H1 (cell line): ENCODE data around the gene MTHFS. TPM values are rescaled to one million over a fixed set of nuclear protein-coding genes. Genes with fewer than 3 reads are reported as not detected.

ENCODE experiments used
- CTCF ChIA-PET: fragments of 300-600 bp; sonication (Branson Sonifier 250); formaldehyde crosslinking; loops from one replicate; lab custom pipeline; 2021; ENCODE audit not compliant: partially characterized antibody; lab: Charles Lee
- POLR2A ChIA-PET: fragments of 300-600 bp; sonication (Branson Sonifier 250); formaldehyde crosslinking; loops from one replicate; lab custom pipeline; 2021; ENCODE audit warnings: inconsistent platforms; ENCODE audit not compliant: partially characterized antibody; lab: Charles Lee
- DNase-seq, 2 experiments: peaks; one replicate each; pipeline versions ENCODE4 v3.0.0 to v3.0.0-alpha.2; 2010 to 2022; ENCODE audit warnings: low spot score in 2 of 2, low read depth in 1 of 2, mixed read lengths in 1 of 2
- FAIRE-seq: peaks from 2 replicates; lab custom pipeline; 2011; peaks lifted over from hg19 to GRCh38; lab: Jason Lieb, UNC
- H2AFZ ChIP-seq: 2 replicates; pipeline ENCODE4 v1.8.1; 2012; ENCODE audit warnings: low read length, inconsistent platforms
- H2AK5ac ChIP-seq: 2 replicates; pipeline ENCODE4 v1.6.1; 2013; ENCODE audit warnings: low read depth, low read length
- H2BK120ac ChIP-seq: replicated peaks from 2 replicates; pipeline ENCODE3; 2013; ENCODE audit warnings: low read depth, low read length, inconsistent platforms
- H2BK12ac ChIP-seq: 2 replicates; pipeline ENCODE4 v1.6.1; 2013; ENCODE audit warnings: low read depth, low read length
- H2BK15ac ChIP-seq: 2 replicates; pipeline ENCODE4 v1.6.1; 2013; ENCODE audit warnings: low read length
- H2BK20ac ChIP-seq: 2 replicates; pipeline ENCODE4 v1.6.1; 2013; ENCODE audit warnings: low read length
- H2BK5ac ChIP-seq: 2 replicates; pipeline ENCODE4 v1.6.1; 2013; ENCODE audit warnings: low read depth, low read length
- H3K14ac ChIP-seq: 2 replicates; pipeline ENCODE4 v1.6.1; 2013; ENCODE audit warnings: inconsistent platforms; ENCODE audit not compliant: insufficient read length
- H3K18ac ChIP-seq: 2 replicates; pipeline ENCODE4 v1.6.1; 2013; ENCODE audit warnings: low read length; ENCODE audit errors: extremely low read depth
- H3K23ac ChIP-seq: 2 replicates; pipeline ENCODE4 v1.6.1; 2013; ENCODE audit warnings: inconsistent platforms; ENCODE audit not compliant: insufficient read length
- H3K23me2 ChIP-seq: 2 replicates; pipeline ENCODE4 v1.6.1; 2013; ENCODE audit warnings: low read depth, low read length
- H3K27ac ChIP-seq: 2 replicates; pipeline ENCODE4 v1.6.1; 2011; ENCODE audit warnings: low read depth, low read length, inconsistent platforms
- H3K27me3 ChIP-seq, 4 experiments: replicated peaks in 1 of 4; 1 replicate in 1 of 4; 2 replicates in 3 of 4; pipeline versions ENCODE4 v1.6.1 to v1.8.1; 2011 to 2013; ENCODE audit warnings: low read length in 3 of 4, mild to moderate bottlenecking in 3 of 4, inconsistent platforms in 2 of 4, mixed read lengths in 2 of 4, moderate library complexity in 1 of 4; ENCODE audit not compliant: control insufficient read depth in 3 of 4, insufficient read depth in 3 of 4; ENCODE audit errors: extremely low read depth in 1 of 4
- H3K36me3 ChIP-seq, 4 experiments: 2 replicates each; pipeline versions ENCODE4 v1.6.1 to v1.8.1; 2011 to 2013; ENCODE audit warnings: mild to moderate bottlenecking in 4 of 4, low read length in 3 of 4, moderate library complexity in 2 of 4, control low read depth in 1 of 4, inconsistent platforms in 1 of 4; ENCODE audit not compliant: insufficient read depth in 4 of 4, control insufficient read depth in 2 of 4
- H3K4ac ChIP-seq: replicated peaks from 2 replicates; pipeline ENCODE3; 2013; ENCODE audit warnings: low read length, low read depth, mixed read lengths, inconsistent platforms; ENCODE audit not compliant: insufficient read length
- H3K4me1 ChIP-seq, 4 experiments: replicated peaks in 1 of 4; 1 replicate in 1 of 4; 2 replicates in 3 of 4; pipeline versions ENCODE4 v1.6.1 to v1.8.1; 2011 to 2013; ENCODE audit warnings: low read length in 3 of 4, inconsistent platforms in 2 of 4, mixed read lengths in 1 of 4; ENCODE audit not compliant: insufficient read depth in 4 of 4, control insufficient read depth in 3 of 4
- H3K4me2 ChIP-seq, 2 experiments: 2 replicates each; pipeline versions ENCODE4 v1.6.1 to v1.8.1; 2011 to 2013; ENCODE audit warnings: low read depth in 2 of 2, low read length in 2 of 2, control low read depth in 1 of 2, inconsistent platforms in 1 of 2, mild to moderate bottlenecking in 1 of 2; ENCODE audit not compliant: insufficient read depth in 1 of 2
- H3K4me3 ChIP-seq, 4 experiments: fragments of 200-600, 300-600 bp in 1 of 4; sonication (generic), shearing (Covaris generic), sonication (Bioruptor Twin) in 1 of 4; 2 replicates each; pipeline versions ENCODE4 v1.5.1 to v1.8.1; 2011 to 2016; ENCODE audit warnings: low read length in 4 of 4, low read depth in 3 of 4, control low read depth in 2 of 4, inconsistent platforms in 2 of 4, mild to moderate bottlenecking in 2 of 4, mixed read lengths in 1 of 4, moderate library complexity in 1 of 4; ENCODE audit not compliant: insufficient read depth in 2 of 4; ENCODE audit errors: extremely low read depth in 1 of 4
- H3K56ac ChIP-seq: replicated peaks from 2 replicates; pipeline ENCODE3; 2013; ENCODE audit warnings: low read depth, mild to moderate bottlenecking, mixed read lengths, low read length, inconsistent platforms; ENCODE audit not compliant: insufficient read length
- H3K79me1 ChIP-seq: 2 replicates; pipeline ENCODE4 v1.6.1; 2013; ENCODE audit warnings: low read depth, low read length, control low read depth
- H3K79me2 ChIP-seq, 2 experiments: 2 replicates each; pipeline versions ENCODE4 v1.6.1 to v1.8.1; 2012 to 2013; ENCODE audit warnings: low read length in 2 of 2, mild to moderate bottlenecking in 2 of 2, inconsistent platforms in 1 of 2; ENCODE audit not compliant: insufficient read depth in 2 of 2, control insufficient read depth in 1 of 2
- H3K9ac ChIP-seq, 4 experiments: replicated peaks in 1 of 4; 1 replicate in 1 of 4; 2 replicates in 3 of 4; pipeline versions ENCODE4 v1.6.1 to v1.8.1; 2011 to 2013; ENCODE audit warnings: low read depth in 3 of 4, low read length in 3 of 4, control low read depth in 2 of 4, mild to moderate bottlenecking in 2 of 4, moderate library complexity in 2 of 4, inconsistent platforms in 1 of 4; ENCODE audit errors: extremely low read depth in 1 of 4
- H3K9me3 ChIP-seq, 2 experiments: 2 replicates each; pipeline versions ENCODE4 v1.6.1 to v1.8.1; 2012 to 2013; ENCODE audit warnings: mild to moderate bottlenecking in 2 of 2, moderate library complexity in 2 of 2, control low read depth in 1 of 2, inconsistent platforms in 1 of 2, low read depth in 1 of 2, low read length in 1 of 2, mixed read lengths in 1 of 2; ENCODE audit not compliant: insufficient read depth in 2 of 2
- H4K20me1 ChIP-seq, 2 experiments: replicated peaks in 1 of 2; 2 replicates each; pipeline versions ENCODE3 to v1.8.1; 2011 to 2013; ENCODE audit warnings: inconsistent platforms in 2 of 2, low read length in 2 of 2, mild to moderate bottlenecking in 1 of 2; ENCODE audit not compliant: insufficient read depth in 2 of 2, control insufficient read depth in 1 of 2
- H4K5ac ChIP-seq: 2 replicates; pipeline ENCODE4 v1.6.1; 2013; ENCODE audit warnings: low read length, low read depth, mixed read lengths, inconsistent platforms; ENCODE audit not compliant: insufficient read length
- H4K8ac ChIP-seq: 2 replicates; pipeline ENCODE4 v1.8.0; 2013; ENCODE audit warnings: mild to moderate bottlenecking, moderate library complexity, low read length, inconsistent platforms; ENCODE audit not compliant: insufficient read depth; ENCODE audit errors: extremely low read depth
- H4K91ac ChIP-seq: replicated peaks from 2 replicates; pipeline ENCODE3; 2013; ENCODE audit warnings: low read length, mixed read lengths, inconsistent platforms; ENCODE audit not compliant: insufficient read length
- TBP ChIP-seq: IDR thresholded peaks from 2 replicates; pipeline ENCODE4 v1.6.1; 2011; ENCODE audit warnings: low read depth, low read length, improper control_type of control experiment
- ZNF274 ChIP-seq: IDR thresholded peaks from 2 replicates; pipeline ENCODE4 v1.7.0; 2012; ENCODE audit warnings: low read length, borderline replicate concordance; ENCODE audit errors: extremely low read depth
- WGBS, 2 experiments: shearing (Covaris generic) in 1 of 2; methylation state at CpG; one replicate each; pipeline versions ENCODE4 v1.1.6 to v1.1.7; 2013 to 2015; ENCODE audit warnings: low lambda C conversion rate in 2 of 2, mixed read lengths in 2 of 2, inconsistent platforms in 1 of 2, low coverage in 1 of 2, missing lambda C conversion rate in 1 of 2; ENCODE audit not compliant: insufficient replicate concordance in 2 of 2, insufficient coverage in 1 of 2, insufficient read length in 1 of 2; ENCODE audit errors: extremely low coverage in 1 of 2, missing lambda C conversion rate in 1 of 2; 5-methylcytosine and 5-hydroxymethylcytosine counted together
- polyA plus RNA-seq, 7 experiments: library from polyadenylated mRNA; depleted of rRNA in 3 of 7; stranded (reverse) in 5 of 7; unstranded in 2 of 7; fragments of >200 nt in 5 of 7; fragments of 200-250 nt in 2 of 7; gene quantifications; 1 replicate in 5 of 7; 2 replicates in 1 of 7; 4 replicates in 1 of 7; pipeline versions ENCODE4 v1.2.1 to v1.2.3, GENCODE V29; 2011 to 2013; ENCODE audit warnings: missing spikeins in 2 of 7, mixed read lengths in 2 of 7
- total RNA-seq: library from RNA; stranded (reverse); fragmentation: NEBNext Ultra II Directional; extraction: Animal tissue kit (Norgen Biotek cat#: 25700); gene quantifications from 2 replicates; pipeline ENCODE4 v1.2.1, GENCODE V29; 2021

MTHFS gene
- total and polyA plus RNA-seq, 2 of the 8 experiments (the other 6 are each of a cell fraction or from before 2014, with no cell fraction given): 27.3 to 37.2 TPM

DNA sequence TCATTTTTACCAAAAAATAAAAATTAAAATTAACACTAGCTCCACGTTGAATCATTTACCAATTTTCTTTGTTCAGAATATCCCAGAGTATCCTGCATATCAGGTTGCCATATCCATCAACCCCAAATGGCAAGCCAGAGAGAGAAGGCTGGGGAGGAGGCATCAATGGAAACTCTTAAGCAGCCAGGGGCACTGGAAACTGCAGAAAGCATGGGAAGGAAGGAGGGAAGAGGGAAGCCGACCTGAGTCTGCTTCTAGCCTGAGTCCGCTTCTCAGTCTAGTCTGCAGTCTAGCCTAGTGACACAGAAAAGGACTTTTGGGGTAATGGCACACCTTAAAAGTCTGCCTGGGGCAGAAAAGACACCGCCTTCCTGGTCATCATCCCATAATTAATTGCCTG is 1.6 kb upstream of the MTHFS start:
- Histone ChIP-seq H2BK15ac (no peak overlapping the region), H4K91ac (no peak overlapping the region), H3K9me3 (no peaks in the 10 kb centered on the region), H3K18ac (no peak overlapping the region), H3K9ac (no peak overlapping the region), H3K79me2 (peaks cover 0 to 27% of the 10 kb centered on the region in 2 experiments; a peak in 2 of 4 replicates), H2BK5ac (no peak overlapping the region), H3K4me2 (no peak overlapping the region), H3K4ac (no peak overlapping the region), H3K23ac (no peak overlapping the region), H2AFZ (no peak overlapping the region), H2BK120ac (no peak overlapping the region), H4K20me1 (no peaks in the 10 kb centered on the region), H2BK20ac (no peak overlapping the region), H3K27ac (no peak overlapping the region), H3K14ac (no peak overlapping the region), H3K56ac (no peak overlapping the region), H3K27me3 (no peaks in the 10 kb centered on the region), H3K79me1 (no peaks in the 10 kb centered on the region), H3K23me2 (peaks cover 8% of the 10 kb centered on the region), H4K5ac (no peak overlapping the region), H3K4me1 (peaks cover 0 to 3% (median 0%) of the 10 kb centered on the region in 4 experiments; a peak in 2 of 7 replicates), H3K4me3 (no peak overlapping the region), H2AK5ac (no peak overlapping the region), H3K36me3 (no peaks in the 10 kb centered on the region), H2BK12ac (no peak overlapping the region), H4K8ac (no peak overlapping the region)
- POLR2A ChIA-PET: interaction anchor here (0.6 to 6.0 kb wide), 7 partner anchors 8 to 531 kb away, joined by 3 to 42 read pairs (median 5); no protein-coding TSS in a partner anchor
- no peak for TF ChIP-seq ZNF274
- TF ChIP-seq TBP: no peak
- FAIRE-seq (no peak), DNase-seq (no peak)
- 79% methylated on average over 4 of the region's 4 CpGs; no CpG with 5 or more reads in 1 of the 2 experiments for WGBS, 2 experiments
- CTCF ChIA-PET: interaction anchor here (0.7 to 0.9 kb wide), 3 partner anchors 19 to 90 kb away, joined by 3 read pairs; no protein-coding TSS in a partner anchor
